Stimulated activated naive CD4-positive, alpha-beta T cell treated with Interleukin-2 at 50 U/mL for 16 hours (primary cell): Measurements from ENCODE around the gene PCDHGA8.

Experiments
- DNase-seq: peaks from one replicate; lab custom pipeline; 2025; lab: John Stamatoyannopoulos, UW

The PCDHGA8 gene

GRCh38 chr5:141434006-141434405, 41.6 kb downstream of the PCDHGA8 start:
- no peak for DNase-seq

DNA sequence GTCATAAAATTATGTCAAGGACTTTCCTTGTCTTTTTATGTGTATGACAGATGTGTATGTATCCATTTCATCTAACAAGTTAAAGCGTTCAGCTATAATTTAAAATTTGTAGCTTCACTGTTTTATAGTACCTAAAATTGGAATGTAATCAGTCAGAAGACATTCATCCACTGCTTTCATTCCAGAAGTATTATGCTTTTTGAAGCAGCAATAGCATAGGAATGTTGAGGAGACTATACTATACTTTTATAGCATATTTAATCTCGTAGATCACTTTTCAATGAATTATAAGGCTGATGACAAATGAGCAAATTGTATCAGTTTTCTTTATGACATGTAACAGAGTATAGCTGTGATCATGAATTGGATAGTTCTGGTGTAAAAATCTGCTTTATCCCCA, 44.8 kb downstream of the PCDHGA8 start:
- DNase-seq = no peak

- DNase-seq = no peak
Observed at GRCh38 chr5:141439411-141440141, 47.1 kb downstream of the PCDHGA8 start.

DNA sequence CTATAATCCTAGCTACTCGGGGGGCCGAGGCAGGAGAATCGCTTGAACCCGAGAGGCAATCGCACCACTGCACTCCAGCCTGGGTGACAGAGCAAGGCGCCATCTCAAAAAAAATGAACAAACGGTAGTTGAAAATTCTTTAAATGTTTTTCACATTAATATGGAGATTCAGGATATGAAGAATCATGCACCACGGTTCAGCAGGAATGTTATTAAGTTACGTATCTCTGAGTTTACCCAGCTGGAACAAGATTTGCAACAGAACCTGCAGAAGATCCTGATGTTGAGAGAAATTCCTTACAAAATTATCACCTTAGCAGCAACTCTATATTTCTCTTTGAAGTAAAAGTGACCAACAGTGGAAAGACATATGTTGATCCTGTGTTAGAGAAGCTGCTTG, 47.9 kb downstream of the PCDHGA8 start:
- no peak for DNase-seq

DNA sequence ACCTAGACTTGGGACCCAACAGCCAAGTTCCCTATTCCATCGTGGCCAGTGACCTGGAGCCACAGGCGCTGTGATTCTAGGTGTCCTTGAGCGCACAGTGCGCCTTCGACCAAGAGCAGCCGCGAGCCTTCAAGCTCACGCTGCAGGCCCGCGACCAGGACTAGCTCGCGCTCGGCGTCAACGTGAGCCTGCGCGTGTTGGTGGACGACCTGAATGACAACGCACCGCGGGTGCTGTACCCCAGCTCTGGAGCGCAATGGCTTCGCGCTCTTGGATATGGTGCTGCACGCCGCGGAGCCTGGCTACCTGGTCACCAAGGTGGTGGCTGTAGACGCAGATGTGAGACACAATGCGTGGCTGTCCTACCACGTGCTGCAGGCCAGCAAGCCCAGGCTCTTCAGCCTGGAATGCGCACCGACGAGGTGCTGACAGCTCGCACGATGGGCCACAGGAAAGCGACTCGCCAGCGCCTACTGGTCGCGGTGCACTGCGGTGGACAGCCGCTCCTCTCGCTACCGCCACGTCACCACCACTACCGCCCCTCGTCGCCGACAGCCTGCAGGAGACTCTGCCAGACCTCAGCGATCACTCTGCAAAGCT, 49.2 kb downstream of the PCDHGA8 start:
- DNase-seq = no peak
